ENCODE measurements around the gene HSD17B11.
A peak's percentile ranks its signal among the peaks of the same experiment; 100 is the strongest.

Gene HSD17B11

GRCh38 chr4:87422104-87423052 is 31.4 kb upstream of the HSD17B11 start, which contains the start of gene NUDT9:
Gene NUDT9, plus strand, starts transcription at chr4:87422573. Its CDS starts 333 bp downstream, at chr4:87422906.
- Histone ChIP-seq H3K4me3 (ENCODE audit: low read depth, low read length) (peak within 1 kb of the TSS; percentile 71), H3K4me1 (ENCODE audit: control insufficient read depth, insufficient read depth, low read length) (no peaks in the 10 kb centered on the region), H3K27ac (ENCODE audit: extremely low read depth, low read depth, low read length) (peak within 1 kb of the TSS; percentile 88), H3K9me3 (ENCODE audit: control insufficient read depth, insufficient read depth, low read depth, low read length) (no peaks in the 10 kb centered on the region), H3K36me3 (ENCODE audit: control insufficient read depth in 2 of 2, insufficient read depth in 1 of 2, low read length in 2 of 2) (no peaks in the 10 kb centered on the region)
- ChIA-PET CTCF (interaction anchor here (0.7 to 1.2 kb wide), 2 partner anchors 46 kb away, joined by 3 read pairs; no protein-coding TSS in a partner anchor), POLR2A (interaction anchor here (1.0 to 1.4 kb wide), 3 partner anchors 12 to 69 kb away, joined by 3 to 22 read pairs (median 10); partner anchors contain the start of gene HSD17B11)
- no peak for TF ChIP-seq ZNF19 (tag by site-specific recombination; IDR thresholded peaks at IDR 0.05; ENCODE audit: low read depth)
- TF ChIP-seq ZNF830 (tag by site-specific recombination; IDR thresholded peaks at IDR 0.05; ENCODE audit: low read depth), result no peak
- TF ChIP-seq, protein P1, sequence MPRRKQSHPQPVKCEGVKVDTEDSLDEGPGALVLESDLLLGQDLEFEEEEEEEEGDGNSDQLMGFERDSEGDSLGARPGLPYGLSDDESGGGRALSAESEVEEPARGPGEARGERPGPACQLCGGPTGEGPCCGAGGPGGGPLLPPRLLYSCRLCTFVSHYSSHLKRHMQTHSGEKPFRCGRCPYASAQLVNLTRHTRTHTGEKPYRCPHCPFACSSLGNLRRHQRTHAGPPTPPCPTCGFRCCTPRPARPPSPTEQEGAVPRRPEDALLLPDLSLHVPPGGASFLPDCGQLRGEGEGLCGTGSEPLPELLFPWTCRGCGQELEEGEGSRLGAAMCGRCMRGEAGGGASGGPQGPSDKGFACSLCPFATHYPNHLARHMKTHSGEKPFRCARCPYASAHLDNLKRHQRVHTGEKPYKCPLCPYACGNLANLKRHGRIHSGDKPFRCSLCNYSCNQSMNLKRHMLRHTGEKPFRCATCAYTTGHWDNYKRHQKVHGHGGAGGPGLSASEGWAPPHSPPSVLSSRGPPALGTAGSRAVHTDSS (tag by site-specific recombination; IDR thresholded peaks at IDR 0.05), result no peak
- peak; percentile 26 for TF ChIP-seq ZNF660 (tag by site-specific recombination; IDR thresholded peaks at IDR 0.05)
- no peak for TF ChIP-seq RBAK (tag by site-specific recombination; IDR thresholded peaks at IDR 0.05)
- TF ChIP-seq, protein P2, sequence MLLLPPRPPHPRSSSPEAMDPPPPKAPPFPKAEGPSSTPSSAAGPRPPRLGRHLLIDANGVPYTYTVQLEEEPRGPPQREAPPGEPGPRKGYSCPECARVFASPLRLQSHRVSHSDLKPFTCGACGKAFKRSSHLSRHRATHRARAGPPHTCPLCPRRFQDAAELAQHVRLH (tag by site-specific recombination; IDR thresholded peaks at IDR 0.05), result no peak
- TF ChIP-seq ZNF391 (tag by site-specific recombination; IDR thresholded peaks at IDR 0.05; ENCODE audit: borderline replicate concordance, low read depth), result 0 out of 2 replicates have a peak, but pooled peaks have one; percentile 18
- no peak; the same call in 1 of the 2 replicates for TF ChIP-seq ZXDB (tag by site-specific recombination; IDR thresholded peaks at IDR 0.05)
- TF ChIP-seq ZSCAN16 (tag by site-specific recombination; IDR thresholded peaks at IDR 0.05), result no peak
- 0 out of 2 replicates have a peak, but pooled peaks have one; percentile 29 for TF ChIP-seq ZFP69B (tag by site-specific recombination; IDR thresholded peaks at IDR 0.05)
- TF ChIP-seq ZNF639 (tag by site-specific recombination; IDR thresholded peaks at IDR 0.05), result peak; percentile 45; the same call in 1 of the 2 replicates
- TF ChIP-seq PRDM10 (tag by site-specific recombination; IDR thresholded peaks at IDR 0.05), result peak; percentile 94
- no peak for TF ChIP-seq KLF7 (tag by site-specific recombination; IDR thresholded peaks at IDR 0.05; ENCODE audit: borderline replicate concordance)
- peak; percentile 84 for TF ChIP-seq MYNN (tag by site-specific recombination; IDR thresholded peaks at IDR 0.05; ENCODE audit: borderline replicate concordance)
- peak; percentile 78 for TF ChIP-seq ZNF600 (tag by site-specific recombination; IDR thresholded peaks at IDR 0.05)
- TF ChIP-seq ZNF571 (tag by site-specific recombination; IDR thresholded peaks at IDR 0.05), result no peak
- TF ChIP-seq ZNF112 (tag by site-specific recombination; IDR thresholded peaks at IDR 0.05), result no peak
- TF ChIP-seq, protein P3, sequence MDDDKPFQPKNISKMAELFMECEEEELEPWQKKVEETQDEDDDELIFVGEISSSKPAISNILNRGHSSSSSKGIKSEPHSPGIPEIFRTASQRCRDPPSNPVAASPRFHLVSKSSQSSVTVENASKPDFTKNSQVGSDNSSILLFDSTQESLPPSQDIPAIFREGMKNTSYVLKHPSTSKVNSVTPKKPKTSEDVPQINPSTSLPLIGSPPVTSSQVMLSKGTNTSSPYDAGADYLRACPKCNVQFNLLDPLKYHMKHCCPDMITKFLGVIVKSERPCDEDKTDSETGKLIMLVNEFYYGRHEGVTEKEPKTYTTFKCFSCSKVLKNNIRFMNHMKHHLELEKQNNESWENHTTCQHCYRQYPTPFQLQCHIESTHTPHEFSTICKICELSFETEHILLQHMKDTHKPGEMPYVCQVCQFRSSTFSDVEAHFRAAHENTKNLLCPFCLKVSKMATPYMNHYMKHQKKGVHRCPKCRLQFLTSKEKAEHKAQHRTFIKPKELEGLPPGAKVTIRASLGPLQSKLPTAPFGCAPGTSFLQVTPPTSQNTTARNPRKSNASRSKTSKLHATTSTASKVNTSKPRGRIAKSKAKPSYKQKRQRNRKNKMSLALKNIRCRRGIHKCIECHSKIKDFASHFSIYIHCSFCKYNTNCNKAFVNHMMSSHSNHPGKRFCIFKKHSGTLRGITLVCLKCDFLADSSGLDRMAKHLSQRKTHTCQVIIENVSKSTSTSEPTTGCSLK (tag by site-specific recombination; IDR thresholded peaks at IDR 0.05), result no peak
- TF ChIP-seq ZNF148 (tag by site-specific recombination; IDR thresholded peaks at IDR 0.05; ENCODE audit: borderline replicate concordance), result no peak
- TF ChIP-seq, protein P4, sequence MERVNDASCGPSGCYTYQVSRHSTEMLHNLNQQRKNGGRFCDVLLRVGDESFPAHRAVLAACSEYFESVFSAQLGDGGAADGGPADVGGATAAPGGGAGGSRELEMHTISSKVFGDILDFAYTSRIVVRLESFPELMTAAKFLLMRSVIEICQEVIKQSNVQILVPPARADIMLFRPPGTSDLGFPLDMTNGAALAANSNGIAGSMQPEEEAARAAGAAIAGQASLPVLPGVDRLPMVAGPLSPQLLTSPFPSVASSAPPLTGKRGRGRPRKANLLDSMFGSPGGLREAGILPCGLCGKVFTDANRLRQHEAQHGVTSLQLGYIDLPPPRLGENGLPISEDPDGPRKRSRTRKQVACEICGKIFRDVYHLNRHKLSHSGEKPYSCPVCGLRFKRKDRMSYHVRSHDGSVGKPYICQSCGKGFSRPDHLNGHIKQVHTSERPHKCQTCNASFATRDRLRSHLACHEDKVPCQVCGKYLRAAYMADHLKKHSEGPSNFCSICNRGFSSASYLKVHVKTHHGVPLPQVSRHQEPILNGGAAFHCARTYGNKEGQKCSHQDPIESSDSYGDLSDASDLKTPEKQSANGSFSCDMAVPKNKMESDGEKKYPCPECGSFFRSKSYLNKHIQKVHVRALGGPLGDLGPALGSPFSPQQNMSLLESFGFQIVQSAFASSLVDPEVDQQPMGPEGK (tag by site-specific recombination; IDR thresholded peaks at IDR 0.05), result peak; percentile 53
- TF ChIP-seq ZNF510 (tag by site-specific recombination; IDR thresholded peaks at IDR 0.05; ENCODE audit: insufficient replicate concordance), result no peak

Data from HEK293 (cell line).